GM13976 (cell line): ENCODE measurements around the gene NAIF1.

ENCODE experiments used
- DNase-seq: peaks from one replicate; pipeline ENCODE4 v3.0.0; 2012; ENCODE audit warnings: low spot score
- in situ Hi-C: fragments of 300-500 bp; cut with MboI; formaldehyde crosslinking; loops from one replicate; pipeline ENCODE4 v1.12.0; 2022; ENCODE audit warnings: low sequenced_read_pairs, mixed read lengths, inconsistent platforms; ENCODE audit not compliant: unreplicated experiment
- TF ChIP-seq, protein P1 (sequence below): IDR thresholded peaks from 2 replicates; pipeline ENCODE4 v1.5.1; 2012; ENCODE audit warnings: borderline replicate concordance, mild to moderate bottlenecking; ENCODE audit not compliant: insufficient read depth; ENCODE audit errors: extremely low read depth, missing control alignments, control extremely low read depth

Gene NAIF1

DNA sequence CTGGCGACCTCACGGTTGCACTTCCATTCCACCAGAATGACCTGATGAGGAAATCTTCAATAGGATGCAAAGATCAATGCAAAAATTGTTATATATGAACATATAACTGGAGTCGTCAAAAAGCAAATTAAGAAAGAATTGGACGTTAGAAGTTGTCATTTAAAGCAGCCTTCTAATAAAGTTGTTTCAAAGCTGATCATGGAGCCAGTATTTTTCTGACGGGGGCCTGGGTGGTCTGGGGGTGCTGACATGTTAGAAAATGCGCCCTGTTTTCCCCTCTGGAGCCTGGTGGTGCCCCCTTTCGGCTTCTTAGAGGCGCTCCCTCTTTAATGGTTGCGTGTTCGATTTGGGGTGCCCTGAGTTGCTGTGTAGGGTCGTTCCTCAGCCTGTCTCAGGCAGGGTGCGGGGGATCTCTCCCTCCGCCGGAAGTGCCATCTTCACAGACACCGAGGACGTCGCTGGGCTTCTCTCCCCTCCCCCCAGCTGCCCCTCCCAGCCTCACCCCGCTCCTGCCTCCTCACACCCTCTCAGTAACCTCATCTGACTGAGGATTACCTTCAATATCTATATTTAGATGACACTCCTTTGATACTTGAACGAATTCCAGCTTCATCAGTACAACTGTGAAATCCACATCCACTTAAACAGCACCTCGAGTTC lies 42.1 kb upstream of the NAIF1 start:
- in situ Hi-C loops = no loop called here
- TF ChIP-seq, protein P1, sequence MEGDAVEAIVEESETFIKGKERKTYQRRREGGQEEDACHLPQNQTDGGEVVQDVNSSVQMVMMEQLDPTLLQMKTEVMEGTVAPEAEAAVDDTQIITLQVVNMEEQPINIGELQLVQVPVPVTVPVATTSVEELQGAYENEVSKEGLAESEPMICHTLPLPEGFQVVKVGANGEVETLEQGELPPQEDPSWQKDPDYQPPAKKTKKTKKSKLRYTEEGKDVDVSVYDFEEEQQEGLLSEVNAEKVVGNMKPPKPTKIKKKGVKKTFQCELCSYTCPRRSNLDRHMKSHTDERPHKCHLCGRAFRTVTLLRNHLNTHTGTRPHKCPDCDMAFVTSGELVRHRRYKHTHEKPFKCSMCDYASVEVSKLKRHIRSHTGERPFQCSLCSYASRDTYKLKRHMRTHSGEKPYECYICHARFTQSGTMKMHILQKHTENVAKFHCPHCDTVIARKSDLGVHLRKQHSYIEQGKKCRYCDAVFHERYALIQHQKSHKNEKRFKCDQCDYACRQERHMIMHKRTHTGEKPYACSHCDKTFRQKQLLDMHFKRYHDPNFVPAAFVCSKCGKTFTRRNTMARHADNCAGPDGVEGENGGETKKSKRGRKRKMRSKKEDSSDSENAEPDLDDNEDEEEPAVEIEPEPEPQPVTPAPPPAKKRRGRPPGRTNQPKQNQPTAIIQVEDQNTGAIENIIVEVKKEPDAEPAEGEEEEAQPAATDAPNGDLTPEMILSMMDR = no peak
- no peak for DNase-seq

DNA sequence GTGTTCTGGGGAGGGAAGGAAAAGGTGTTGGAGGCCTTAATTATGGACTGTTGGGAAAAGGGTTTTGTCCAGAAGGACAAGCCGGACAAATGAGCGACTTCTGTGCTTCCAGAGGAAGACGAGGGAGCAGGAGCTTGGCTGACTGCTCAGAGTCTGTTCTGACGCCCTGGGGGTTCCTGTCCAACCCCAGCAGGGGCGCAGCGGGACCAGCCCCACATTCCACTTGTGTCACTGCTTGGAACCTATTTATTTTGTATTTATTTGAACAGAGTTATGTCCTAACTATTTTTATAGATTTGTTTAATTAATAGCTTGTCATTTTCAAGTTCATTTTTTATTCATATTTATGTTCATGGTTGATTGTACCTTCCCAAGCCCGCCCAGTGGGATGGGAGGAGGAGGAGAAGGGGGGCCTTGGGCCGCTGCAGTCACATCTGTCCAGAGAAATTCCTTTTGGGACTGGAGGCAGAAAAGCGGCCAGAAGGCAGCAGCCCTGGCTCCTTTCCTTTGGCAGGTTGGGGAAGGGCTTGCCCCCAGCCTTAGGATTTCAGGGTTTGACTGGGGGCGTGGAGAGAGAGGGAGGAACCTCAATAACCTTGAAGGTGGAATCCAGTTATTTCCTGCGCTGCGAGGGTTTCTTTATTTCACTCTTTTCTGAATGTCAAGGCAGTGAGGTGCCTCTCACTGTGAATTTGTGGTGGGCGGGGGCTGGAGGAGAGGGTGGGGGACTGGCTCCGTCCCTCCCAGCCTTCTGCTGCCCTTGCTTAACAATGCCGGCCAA lies 41.3 kb upstream of the NAIF1 start:
- in situ Hi-C loops = no loop called here
- TF ChIP-seq, protein P1 = no peak
- no peak for DNase-seq

DNA sequence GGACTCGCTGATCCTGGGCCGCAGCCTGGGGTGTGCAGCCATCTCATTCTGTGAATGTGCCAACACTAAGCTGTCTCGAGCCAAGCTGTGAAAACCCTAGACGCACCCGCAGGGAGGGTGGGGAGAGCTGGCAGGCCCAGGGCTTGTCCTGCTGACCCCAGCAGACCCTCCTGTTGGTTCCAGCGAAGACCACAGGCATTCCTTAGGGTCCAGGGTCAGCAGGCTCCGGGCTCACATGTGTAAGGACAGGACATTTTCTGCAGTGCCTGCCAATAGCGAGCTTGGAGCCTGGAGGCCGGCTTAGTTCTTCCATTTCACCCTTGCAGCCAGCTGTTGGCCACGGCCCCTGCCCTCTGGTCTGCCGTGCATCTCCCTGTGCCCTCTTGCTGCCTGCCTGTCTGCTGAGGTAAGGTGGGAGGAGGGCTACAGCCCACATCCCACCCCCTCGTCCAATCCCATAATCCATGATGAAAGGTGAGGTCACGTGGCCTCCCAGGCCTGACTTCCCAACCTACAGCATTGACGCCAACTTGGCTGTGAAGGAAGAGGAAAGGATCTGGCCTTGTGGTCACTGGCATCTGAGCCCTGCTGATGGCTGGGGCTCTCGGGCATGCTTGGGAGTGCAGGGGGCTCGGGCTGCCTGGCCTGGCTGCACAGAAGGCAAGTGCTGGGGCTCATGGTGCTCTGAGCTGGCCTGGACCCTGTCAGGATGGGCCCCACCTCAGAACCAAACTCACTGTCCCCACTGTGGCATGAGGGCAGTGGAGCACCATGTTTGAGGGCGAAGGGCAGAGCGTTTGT lies 40.5 kb upstream of the NAIF1 start:
- TF ChIP-seq, protein P1 = no peak
- in situ Hi-C loops = no loop called here
- DNase-seq = no peak

DNA sequence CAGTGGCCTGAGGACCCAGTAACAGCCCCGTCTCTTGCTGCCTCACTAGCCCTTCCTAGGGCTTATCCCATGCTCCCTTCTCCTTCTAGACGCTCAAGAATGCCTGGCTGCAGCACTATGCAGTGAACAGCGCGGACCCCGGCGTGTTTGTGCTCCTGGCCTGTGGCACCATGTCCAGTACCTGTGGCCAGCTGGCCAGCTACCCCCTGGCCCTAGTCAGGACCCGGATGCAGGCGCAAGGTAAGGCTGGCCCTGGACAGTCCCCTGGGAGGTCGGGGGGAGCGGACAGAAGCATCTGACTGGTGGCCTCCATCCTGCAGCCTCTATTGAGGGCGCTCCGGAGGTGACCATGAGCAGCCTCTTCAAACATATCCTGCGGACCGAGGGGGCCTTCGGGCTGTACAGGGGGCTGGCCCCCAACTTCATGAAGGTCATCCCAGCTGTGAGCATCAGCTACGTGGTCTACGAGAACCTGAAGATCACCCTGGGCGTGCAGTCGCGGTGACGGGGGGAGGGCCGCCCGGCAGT lies 39.9 kb upstream of the NAIF1 start:
- DNase-seq = no peak
- TF ChIP-seq, protein P1 = no peak
- in situ Hi-C loops = no loop called here

DNA sequence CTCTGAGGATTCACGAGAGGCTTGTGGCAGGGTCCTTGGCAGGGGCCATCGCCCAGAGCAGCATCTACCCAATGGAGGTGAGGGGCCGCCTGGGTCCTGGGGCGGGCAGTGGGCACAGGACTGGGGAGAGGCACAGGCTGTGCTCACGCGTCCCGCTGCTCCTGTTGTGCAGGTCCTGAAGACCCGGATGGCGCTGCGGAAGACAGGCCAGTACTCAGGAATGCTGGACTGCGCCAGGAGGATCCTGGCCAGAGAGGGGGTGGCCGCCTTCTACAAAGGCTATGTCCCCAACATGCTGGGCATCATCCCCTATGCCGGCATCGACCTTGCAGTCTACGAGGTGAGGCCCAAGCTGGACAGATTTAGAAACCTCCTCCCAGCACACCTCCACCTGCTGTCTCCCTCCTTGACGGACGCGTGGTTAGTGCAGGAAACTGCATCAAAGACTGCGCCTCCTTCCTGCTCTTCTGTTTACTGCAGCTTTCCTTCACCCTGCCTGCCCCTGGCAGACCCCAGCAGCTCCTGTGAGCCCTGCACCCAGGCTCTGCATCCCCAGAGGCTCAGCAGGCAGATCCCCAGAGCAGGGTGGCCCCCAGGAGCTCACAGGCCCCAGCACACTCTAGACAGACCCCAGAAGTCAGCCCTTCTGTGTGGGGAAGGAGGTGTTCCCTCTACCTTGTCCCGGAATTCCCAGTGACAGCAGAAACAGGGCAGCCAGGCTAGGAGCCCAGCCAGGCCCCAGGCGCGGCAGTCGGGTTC lies 39.2 kb upstream of the NAIF1 start:
- TF ChIP-seq, protein P1 = no peak
- in situ Hi-C loops = no loop called here

More for the DNA sequence above, 39.2 kb upstream of the NAIF1 start:
- no peak for DNase-seq
